Stimulated activated effector memory CD8-positive, alpha-beta T cell treated with anti-CD3 and anti-CD28 coated beads, Interleukin-12 subunit alpha, Interleukin-12 subunit beta, amount 100 ng/mL, for 72 hours (primary cell): Measurements from ENCODE around the gene ARG2.

ENCODE experiments used
- ATAC-seq: fragments of 150-1000 bp; cut with Tn5 transposase; 2 replicates; pipeline ENCODE4 v1.10.0; 2021
- DNase-seq, 2 donors: peaks; one replicate each; pipeline ENCODE4 v3.0.0; 2021 to 2022; ENCODE audit warnings: low spot score in 2 of 2
- H3K27ac Mint-ChIP-seq: one replicate; pipeline ENCODE4 v1.8.0; 2022; ENCODE audit warnings: mild to moderate bottlenecking, mixed read lengths
- H3K36me3 Mint-ChIP-seq: one replicate; pipeline ENCODE4 v1.8.0; 2022; ENCODE audit warnings: mild to moderate bottlenecking, mixed read lengths
- H3K4me1 Mint-ChIP-seq: one replicate; pipeline ENCODE4 v1.8.0; 2022; ENCODE audit warnings: mixed read lengths
- H3K4me3 Mint-ChIP-seq: one replicate; pipeline ENCODE4 v1.8.0; 2022; ENCODE audit warnings: mild to moderate bottlenecking, mixed read lengths
- H3K9me3 Mint-ChIP-seq: one replicate; pipeline ENCODE4 v1.8.0; 2022; ENCODE audit warnings: mixed read lengths

The ARG2 gene

DNA sequence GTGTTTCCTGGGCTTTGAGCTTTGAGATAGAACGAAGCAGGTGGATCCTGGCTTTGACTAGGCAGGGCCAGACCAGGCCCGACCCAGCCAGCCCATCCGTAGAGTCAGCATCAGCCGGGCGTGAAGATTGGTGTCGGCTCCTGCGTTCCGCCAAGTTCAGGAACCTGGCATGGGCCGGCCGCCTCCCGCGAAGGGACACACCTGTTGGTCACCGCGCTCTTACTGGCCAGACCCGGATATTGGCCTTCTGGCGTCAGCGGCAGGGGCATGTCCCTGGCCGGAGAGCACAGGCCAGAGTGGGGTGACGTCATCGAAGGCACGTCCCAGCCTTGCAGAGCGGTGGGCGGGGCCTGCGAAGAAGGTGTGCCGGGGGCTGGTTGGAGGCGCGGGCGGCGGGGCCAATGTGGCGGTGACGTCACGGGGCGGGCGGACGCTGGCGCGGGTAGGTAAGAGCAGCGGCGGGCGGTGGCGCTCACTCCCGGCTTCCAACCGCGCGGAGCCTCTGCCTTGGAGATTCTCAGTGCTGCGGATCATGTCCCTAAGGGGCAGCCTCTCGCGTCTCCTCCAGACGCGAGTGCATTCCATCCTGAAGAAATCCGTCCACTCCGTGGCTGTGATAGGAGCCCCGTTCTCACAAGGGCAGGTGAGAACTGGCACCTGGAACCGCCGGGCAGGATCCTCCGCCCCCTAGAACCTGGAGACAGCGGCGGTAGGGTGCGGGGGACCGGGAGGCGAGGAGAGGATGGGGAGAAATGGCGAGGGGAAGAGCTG lies at the start of gene ARG2:
Gene ARG2, plus strand, starts transcription at position 475 of the 771 bp plus-strand sequence. Its CDS starts 58 bp downstream, at position 533.
- peak within 1 kb of the TSS; percentile 88 for H3K27ac Mint-ChIP-seq
- H3K4me3 Mint-ChIP-seq = peak within 1 kb of the TSS; percentile 83
- peak; percentile 95 to 96 for DNase-seq
- ATAC-seq = peak; percentile 92
- no peaks in the 10 kb centered on the region for H3K9me3 Mint-ChIP-seq
- H3K4me1 Mint-ChIP-seq = peaks cover 25% of the 10 kb centered on the region
- peaks cover 12% of the 10 kb centered on the region for H3K36me3 Mint-ChIP-seq

DNA sequence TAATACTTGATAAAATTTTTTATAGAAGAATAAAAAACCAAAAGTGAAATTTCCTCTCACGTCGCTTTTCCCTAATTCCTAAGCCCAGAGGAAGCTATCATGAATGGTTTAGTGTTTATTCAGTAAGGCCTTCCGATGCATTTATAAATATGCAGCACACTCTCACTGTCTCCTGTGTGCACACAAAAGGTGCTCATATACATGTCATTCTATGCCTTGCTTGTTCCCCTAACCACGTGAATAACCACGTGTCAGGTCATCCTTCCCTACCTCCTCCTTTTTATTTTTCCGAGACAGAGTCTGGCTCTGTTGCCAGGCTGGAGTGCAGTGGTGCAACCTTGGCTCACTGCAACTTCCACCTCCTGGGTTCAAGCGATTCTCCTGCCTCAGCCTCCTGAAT lies 49.3 kb upstream of the ARG2 start:
- Mint-ChIP-seq H3K36me3 (no peaks in the 10 kb centered on the region), H3K4me1 (peaks cover 7% of the 10 kb centered on the region), H3K4me3 (no peak overlapping the region), H3K9me3 (no peaks in the 10 kb centered on the region), H3K27ac (no peak overlapping the region)
- ATAC-seq (no peak), DNase-seq (no peak)

DNA sequence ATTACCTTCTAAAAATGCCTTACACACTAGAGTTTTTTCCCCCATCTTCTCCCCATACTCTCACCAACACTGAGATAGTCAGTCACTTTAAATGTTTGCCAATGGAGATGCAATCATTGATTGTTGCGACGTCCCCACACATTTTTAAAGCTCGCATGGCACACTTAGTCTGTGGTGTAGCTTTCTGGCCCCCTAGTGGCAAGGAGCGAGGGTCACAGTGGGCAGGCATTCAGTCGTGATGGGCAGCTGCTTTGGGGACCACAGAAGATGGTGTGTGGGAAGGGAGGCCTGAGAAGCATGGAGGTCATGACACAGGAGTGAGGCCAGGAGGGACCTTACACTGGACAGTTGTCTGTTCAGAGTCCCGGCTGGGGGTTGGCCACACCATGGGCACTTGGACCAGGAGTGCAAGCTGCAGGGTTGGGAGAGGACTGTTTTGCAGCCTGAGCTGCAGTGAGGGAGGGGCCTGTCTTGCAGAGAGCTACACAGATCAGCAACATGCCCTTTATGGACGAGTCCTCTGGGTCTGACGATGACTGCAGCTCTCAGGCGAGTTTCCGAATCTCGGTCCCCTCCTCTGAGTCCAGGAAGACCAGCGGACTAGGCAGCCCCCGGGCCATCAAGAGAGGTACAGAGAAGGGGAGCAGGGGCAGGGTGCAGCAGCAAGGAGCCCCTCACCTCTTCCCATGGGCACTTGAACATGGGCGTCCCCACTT lies 48.3 kb upstream of the ARG2 start:
- Mint-ChIP-seq H3K36me3 (no peaks in the 10 kb centered on the region), H3K4me3 (no peak overlapping the region), H3K9me3 (no peaks in the 10 kb centered on the region), H3K4me1 (peaks cover 7% of the 10 kb centered on the region), H3K27ac (no peak overlapping the region)
- ATAC-seq (peak; percentile 84), DNase-seq (peak; percentile 45 to 80)

DNA sequence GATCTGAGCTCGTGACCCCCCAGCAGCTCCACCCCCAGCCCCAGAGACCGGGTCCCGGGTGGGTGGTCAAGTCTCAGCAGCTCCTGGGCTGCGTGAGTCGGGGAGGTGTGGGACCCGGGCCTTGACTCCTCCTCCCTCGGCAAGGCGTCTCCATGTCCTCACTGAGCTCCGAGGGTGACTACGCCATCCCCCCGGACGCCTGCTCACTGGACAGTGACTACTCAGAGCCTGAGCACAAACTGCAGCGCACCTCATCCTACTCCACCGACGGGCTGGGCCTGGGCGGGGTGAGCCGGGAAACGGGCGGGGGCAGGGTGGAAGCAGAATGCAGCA lies 47.8 kb upstream of the ARG2 start:
- H3K4me3 Mint-ChIP-seq = no peak overlapping the region
- no peaks in the 10 kb centered on the region for H3K9me3 Mint-ChIP-seq
- DNase-seq = no peak
- no peak overlapping the region for H3K27ac Mint-ChIP-seq
- H3K4me1 Mint-ChIP-seq = peaks cover 7% of the 10 kb centered on the region
- ATAC-seq = no peak
- no peaks in the 10 kb centered on the region for H3K36me3 Mint-ChIP-seq

DNA sequence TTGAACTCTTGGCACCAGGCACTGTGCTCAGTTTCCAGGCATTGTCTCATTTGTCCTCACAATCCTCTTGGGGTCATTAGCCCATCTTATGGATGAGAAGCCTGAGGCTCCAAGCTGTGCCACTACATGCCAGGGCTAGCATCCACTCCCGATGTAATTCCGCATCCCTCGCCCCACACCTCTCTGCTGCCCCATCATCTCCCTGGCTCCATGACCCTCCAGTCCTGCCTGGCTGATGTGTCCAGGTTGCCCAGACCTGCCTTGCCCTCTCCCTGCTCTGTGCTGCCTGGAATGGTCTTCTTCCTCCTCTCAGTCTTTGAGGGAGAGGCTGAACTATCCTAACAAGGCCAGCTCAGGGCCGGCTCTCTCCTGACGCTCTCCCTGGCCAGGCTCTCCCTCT lies 47.1 kb upstream of the ARG2 start:
- Mint-ChIP-seq H3K4me1 (peaks cover 7% of the 10 kb centered on the region), H3K9me3 (no peaks in the 10 kb centered on the region), H3K36me3 (no peaks in the 10 kb centered on the region), H3K4me3 (no peak overlapping the region), H3K27ac (peak overlapping the region; percentile 6)
- DNase-seq (no peak), ATAC-seq (no peak)

DNA sequence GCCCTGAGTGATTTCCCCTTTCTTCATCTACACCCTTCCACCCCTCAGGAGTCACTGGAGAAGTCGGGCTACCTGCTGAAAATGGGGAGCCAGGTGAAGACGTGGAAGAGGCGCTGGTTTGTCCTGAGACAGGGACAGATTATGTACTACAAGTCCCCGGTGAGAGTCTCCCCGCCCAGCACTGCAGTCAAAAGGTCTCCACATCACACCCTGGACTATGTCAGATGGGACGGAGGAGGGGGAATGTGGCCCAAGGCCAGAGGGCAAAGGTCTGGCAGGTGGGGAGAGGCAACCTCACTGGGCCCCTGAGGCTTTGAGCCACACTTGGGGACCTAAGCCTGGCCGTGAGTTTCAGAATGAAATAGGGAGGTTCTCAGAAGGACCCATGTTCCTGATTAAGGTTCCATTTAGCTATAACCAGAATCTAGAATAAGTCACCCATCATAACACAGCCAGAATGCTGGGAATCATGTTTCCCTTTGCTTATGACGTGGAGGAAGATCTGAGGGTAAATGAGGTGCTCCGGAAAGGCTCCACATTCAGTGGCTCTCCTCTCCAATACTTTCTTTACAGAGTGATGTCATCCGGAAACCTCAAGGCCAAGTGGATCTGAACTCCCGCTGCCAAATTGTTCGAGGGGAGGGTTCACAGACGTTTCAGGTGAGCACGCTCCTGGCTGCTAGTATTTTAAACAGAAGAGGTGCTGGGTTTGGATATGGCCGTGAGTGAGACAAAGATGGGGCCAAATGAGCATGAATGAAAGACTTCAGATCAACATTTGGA lies 46.3 kb upstream of the ARG2 start:
- H3K4me1 Mint-ChIP-seq = peaks cover 7% of the 10 kb centered on the region
- H3K27ac Mint-ChIP-seq = peak overlapping the region; percentile 6
- DNase-seq (no peak), ATAC-seq (no peak)
- no peaks in the 10 kb centered on the region for H3K9me3 Mint-ChIP-seq
- H3K36me3 Mint-ChIP-seq = no peaks in the 10 kb centered on the region
- H3K4me3 Mint-ChIP-seq = no peak overlapping the region

DNA sequence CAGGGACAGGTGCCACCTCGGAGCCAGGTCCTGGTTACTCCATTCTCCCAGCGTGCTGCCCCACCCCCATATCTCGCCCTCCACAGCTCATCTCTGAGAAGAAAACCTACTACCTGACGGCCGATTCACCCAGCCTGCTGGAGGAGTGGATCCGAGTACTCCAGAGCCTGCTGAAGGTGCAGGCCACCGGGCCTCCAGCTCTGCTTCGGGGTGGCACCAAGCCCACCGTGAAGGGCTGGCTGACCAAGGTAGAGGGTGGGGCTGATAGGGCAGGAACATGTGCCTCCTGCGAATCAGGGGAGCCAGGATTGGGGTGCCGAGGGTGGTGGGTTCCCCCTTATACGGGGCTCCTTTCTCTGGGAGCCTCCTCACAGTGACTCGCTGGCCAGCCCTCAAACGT lies 45.6 kb upstream of the ARG2 start:
- DNase-seq (no peak), ATAC-seq (no peak)
- H3K4me3 Mint-ChIP-seq = no peak overlapping the region
- no peak overlapping the region for H3K27ac Mint-ChIP-seq
- H3K36me3 Mint-ChIP-seq = no peaks in the 10 kb centered on the region
- H3K4me1 Mint-ChIP-seq = peaks cover 7% of the 10 kb centered on the region
- no peaks in the 10 kb centered on the region for H3K9me3 Mint-ChIP-seq

DNA sequence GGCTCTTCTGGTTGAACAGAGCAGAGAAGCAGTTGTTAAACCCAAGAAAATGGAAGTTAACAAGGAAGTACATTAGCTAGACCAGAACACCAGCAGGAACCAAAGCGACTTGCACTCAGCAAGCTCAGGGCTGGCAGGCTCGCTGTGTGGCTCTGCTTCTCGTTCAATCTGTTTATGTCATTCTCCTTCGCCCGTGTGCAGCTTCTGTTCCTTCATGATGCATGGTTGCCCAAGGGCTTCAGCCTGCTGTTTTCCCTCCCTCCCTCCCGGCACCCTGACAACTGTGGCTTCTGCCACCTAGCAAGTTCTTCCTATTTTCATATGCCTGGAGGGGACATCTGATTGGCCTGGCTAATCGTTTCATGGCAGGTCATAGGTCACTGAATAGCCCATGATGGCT lies 44.9 kb upstream of the ARG2 start:
- peaks cover 7% of the 10 kb centered on the region for H3K4me1 Mint-ChIP-seq
- no peak overlapping the region for H3K27ac Mint-ChIP-seq
- DNase-seq = no peak
- H3K9me3 Mint-ChIP-seq = no peaks in the 10 kb centered on the region
- no peak overlapping the region for H3K4me3 Mint-ChIP-seq
- no peak for ATAC-seq
- H3K36me3 Mint-ChIP-seq = no peaks in the 10 kb centered on the region

DNA sequence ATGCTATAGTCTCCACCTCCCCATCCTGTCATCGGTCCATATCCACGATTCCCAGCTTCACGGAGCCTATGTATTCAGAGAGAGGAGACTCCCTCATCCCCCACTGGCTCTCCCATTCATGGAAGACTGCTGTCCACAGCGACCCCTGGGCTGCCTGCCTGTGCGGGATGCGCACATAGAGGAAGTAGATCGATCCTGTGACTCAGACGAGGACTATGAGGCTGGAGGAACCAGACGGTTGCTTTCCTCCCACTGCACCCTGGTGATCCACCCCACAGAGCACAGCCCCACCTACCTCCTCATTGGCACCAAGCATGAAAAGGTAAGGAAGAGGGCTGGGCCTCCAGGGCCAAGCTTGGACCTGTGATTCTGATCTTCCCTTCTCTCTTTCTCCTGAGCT lies 44.0 kb upstream of the ARG2 start:
- no peaks in the 10 kb centered on the region for H3K9me3 Mint-ChIP-seq
- DNase-seq (no peak), ATAC-seq (no peak)
- peaks cover 7% of the 10 kb centered on the region for H3K4me1 Mint-ChIP-seq
- H3K36me3 Mint-ChIP-seq = no peaks in the 10 kb centered on the region
- no peak overlapping the region for H3K27ac Mint-ChIP-seq
- H3K4me3 Mint-ChIP-seq = no peak overlapping the region

DNA sequence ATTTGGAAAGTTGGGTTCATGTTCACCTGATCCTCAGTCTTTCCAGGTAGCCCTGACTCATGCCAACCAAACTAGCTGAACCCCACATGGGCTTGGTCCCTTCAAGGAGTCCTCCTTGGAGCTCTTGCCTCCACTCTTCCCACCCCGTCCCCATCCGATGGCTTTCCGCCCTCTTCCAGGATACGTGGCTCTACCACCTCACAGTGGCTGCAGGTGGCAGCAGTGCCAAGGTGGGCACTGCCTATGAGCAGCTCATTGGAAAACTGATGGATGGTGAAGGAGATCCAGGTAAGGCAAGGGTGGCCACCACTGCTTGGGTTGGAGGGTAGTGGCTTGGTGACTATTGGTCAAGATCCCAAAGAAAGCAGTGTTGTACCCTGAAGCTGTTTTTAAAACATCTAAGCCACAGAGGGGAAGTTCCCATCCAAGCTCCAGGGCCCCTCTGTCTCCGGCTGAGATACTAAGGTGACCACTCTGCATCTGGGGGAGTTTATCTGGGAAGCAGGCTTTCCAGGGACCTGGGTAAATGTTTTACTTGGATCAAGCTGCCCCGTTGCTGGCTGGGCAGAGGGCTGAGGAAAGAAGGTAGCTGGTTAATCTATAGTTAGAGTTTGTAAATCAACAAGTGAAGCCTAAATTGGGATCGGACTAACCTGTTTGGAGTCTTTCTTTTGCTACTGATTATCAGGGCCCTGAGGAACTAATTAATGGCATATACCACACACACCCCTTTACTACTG lies 43.3 kb upstream of the ARG2 start:
- no peak for ATAC-seq
- Mint-ChIP-seq H3K4me3 (no peak overlapping the region), H3K36me3 (no peaks in the 10 kb centered on the region), H3K4me1 (peaks cover 2% of the 10 kb centered on the region), H3K9me3 (no peaks in the 10 kb centered on the region), H3K27ac (no peak overlapping the region)
- no peak for DNase-seq

DNA sequence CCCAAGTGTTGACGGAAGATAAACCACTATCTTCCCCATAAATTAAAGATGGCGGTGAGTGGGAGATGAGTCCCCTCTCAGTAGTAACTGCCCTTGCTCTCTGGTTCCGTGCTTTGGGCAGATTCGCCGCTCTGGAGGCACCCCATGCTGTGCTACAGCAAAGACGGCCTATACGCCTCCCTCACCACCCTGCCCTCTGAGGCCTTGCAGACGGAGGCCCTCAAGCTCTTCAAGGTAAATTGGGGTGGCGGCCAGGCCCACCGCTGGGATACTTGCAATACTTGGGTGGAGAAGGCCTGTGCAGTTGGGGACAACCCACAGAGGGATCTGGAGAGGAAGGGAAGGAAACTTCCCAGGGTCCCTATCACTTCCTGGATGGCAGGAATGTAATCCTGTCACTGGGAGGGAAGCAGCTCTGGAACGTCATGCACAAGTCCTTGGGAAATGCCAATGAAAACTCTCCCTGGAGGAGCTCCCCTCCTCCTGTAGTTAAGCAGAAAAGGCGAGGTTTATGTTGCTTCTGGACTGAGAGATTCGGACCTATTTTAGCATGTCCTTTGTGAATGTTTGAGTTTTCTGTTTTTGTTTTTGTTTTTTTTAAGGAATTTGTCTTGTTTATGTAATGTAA lies 42.4 kb upstream of the ARG2 start:
- no peak overlapping the region for H3K27ac Mint-ChIP-seq
- DNase-seq (no peak), ATAC-seq (no peak)
- H3K4me3 Mint-ChIP-seq = no peak overlapping the region
- no peaks in the 10 kb centered on the region for H3K4me1 Mint-ChIP-seq
- no peaks in the 10 kb centered on the region for H3K9me3 Mint-ChIP-seq
- H3K36me3 Mint-ChIP-seq = no peaks in the 10 kb centered on the region

DNA sequence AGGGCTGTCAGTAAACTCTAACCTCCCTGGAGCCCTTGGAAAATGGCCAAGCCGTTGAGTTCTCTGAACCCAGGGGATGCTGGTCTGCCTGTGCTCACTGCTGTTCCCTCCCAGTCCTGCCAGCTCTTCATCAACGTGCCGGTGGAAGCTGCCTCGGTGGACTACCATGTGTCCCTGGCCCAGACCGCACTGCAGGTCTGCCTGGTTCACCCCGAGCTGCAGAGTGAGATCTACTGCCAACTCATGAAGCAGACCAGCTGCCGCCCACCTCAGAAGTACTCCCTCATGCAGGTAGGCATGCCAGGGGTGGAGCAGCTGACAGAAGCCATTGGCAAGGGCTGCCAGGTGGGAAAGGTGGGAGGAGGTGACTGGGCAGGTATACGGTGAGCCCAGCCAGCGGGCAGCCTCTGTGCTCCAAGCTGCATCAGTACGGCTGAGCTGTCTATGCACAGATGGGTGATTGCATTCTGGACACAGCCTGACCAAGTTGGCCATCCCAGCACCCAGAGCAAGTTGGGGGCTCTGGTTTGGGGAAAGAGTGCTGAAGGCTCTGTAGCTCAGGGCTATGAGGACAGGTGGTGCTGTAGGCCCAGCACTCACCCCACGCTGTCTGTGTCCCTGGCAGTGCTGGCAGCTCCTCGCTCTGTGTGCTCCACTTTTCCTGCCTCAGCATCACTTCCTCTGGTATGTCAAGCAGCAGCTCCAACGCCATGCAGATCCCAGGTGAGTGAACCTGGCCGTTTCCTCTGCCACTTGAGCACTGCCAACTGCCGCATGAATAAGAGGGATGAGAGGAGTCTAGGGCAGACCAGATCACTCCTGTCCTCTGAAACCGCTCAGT lies 41.6 kb upstream of the ARG2 start:
- H3K4me1 Mint-ChIP-seq = no peaks in the 10 kb centered on the region
- H3K27ac Mint-ChIP-seq = no peak overlapping the region
- ATAC-seq = peak; percentile 11
- H3K9me3 Mint-ChIP-seq = no peaks in the 10 kb centered on the region
- H3K36me3 Mint-ChIP-seq = no peaks in the 10 kb centered on the region
- no peak overlapping the region for H3K4me3 Mint-ChIP-seq
- DNase-seq = no peak

DNA sequence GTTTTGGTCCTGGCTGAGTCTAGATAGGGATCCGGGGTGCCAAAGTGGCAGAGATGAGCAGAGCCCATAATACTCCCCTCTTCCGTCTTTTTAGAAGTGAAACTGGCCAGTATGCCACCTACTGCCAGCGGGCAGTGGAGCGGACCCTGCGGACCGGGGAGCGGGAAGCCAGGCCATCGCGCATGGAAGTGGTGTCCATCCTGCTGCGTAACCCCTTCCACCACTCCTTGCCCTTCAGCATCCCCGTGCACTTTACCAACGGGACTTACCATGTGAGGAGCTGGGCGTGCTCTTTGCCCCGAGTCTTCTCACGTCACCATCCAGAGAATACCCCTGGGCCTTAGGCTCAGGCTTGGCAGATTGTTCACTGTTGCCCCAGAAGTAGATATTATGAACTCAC lies 40.7 kb upstream of the ARG2 start:
- Mint-ChIP-seq H3K36me3 (no peaks in the 10 kb centered on the region), H3K4me1 (no peaks in the 10 kb centered on the region), H3K27ac (no peak overlapping the region), H3K9me3 (no peaks in the 10 kb centered on the region), H3K4me3 (no peak overlapping the region)
- ATAC-seq (no peak), DNase-seq (no peak)

DNA sequence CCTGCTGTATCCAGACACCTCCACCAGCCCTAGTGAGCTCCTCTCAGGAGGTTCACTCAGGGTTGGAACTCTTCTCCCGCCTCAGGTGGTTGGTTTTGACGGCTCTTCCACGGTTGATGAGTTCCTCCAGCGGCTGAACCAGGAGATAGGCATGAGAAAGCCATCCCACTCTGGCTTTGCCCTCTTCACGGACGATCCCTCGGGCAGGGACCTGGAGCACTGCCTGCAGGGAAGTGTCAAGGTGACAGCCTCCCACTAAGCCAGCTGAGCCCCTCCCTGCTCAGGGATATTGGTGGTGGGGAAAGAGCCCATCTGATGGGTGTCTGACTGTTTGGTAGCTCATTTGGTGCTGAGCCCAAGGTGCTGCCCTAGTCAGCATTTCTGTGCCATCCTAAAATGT lies 40.1 kb upstream of the ARG2 start:
- Mint-ChIP-seq H3K4me3 (no peak overlapping the region), H3K27ac (no peak overlapping the region), H3K9me3 (no peaks in the 10 kb centered on the region), H3K36me3 (no peaks in the 10 kb centered on the region), H3K4me1 (no peaks in the 10 kb centered on the region)
- DNase-seq (no peak), ATAC-seq (no peak)
